ENCODE measurements around the gene CCDC134.

CCDC134 gene

GRCh38 chr22:41793871-41794270, 6.6 kb upstream of the CCDC134 start:
- DNase-seq = no peak

GRCh38 chr22:41798736-41799135, 1.7 kb upstream of the CCDC134 start:
- DNase-seq = no peak

- no peak for DNase-seq
These were observed 762 bp upstream of the CCDC134 start for GRCh38 chr22:41799486-41800347.

GRCh38 chr22:41801147-41801819, 804 bp downstream of the CCDC134 start:
- no peak for DNase-seq

GRCh38 chr22:41801886-41802285, 1.4 kb downstream of the CCDC134 start:
- DNase-seq = no peak

GRCh38 chr22:41805639-41806038, 5.2 kb downstream of the CCDC134 start:
- DNase-seq = no peak

- no peak for DNase-seq
These were observed 7.9 kb downstream of the CCDC134 start for GRCh38 chr22:41808400-41808799.

GRCh38 chr22:41810022-41810421, 9.5 kb downstream of the CCDC134 start:
- DNase-seq = no peak

- no peak for DNase-seq
These were observed 12.5 kb downstream of the CCDC134 start for GRCh38 chr22:41812805-41813545.

- no peak for DNase-seq
These were observed 13.4 kb downstream of the CCDC134 start for GRCh38 chr22:41813726-41814410.

- no peak for DNase-seq
These were observed 15.2 kb downstream of the CCDC134 start for GRCh38 chr22:41815716-41816115.

- DNase-seq = no peak
These were observed 15.8 kb downstream of the CCDC134 start for GRCh38 chr22:41816241-41816640.

- DNase-seq = no peak
These were observed 16.4 kb downstream of the CCDC134 start for GRCh38 chr22:41816871-41817270.

GRCh38 chr22:41818011-41818410, 17.5 kb downstream of the CCDC134 start:
- no peak for DNase-seq

GRCh38 chr22:41818596-41818995, 18.1 kb downstream of the CCDC134 start:
- DNase-seq = no peak

- no peak for DNase-seq
These were observed 18.8 kb downstream of the CCDC134 start for GRCh38 chr22:41819257-41819656.

- DNase-seq = no peak
These were observed 20.0 kb downstream of the CCDC134 start for GRCh38 chr22:41820447-41820846.

- DNase-seq = no peak
These were observed 21.2 kb downstream of the CCDC134 start for GRCh38 chr22:41821471-41822316.

GRCh38 chr22:41822317-41823057, 22.0 kb downstream of the CCDC134 start:
- DNase-seq = peak; percentile 16

- no peak for DNase-seq
These were observed 23.3 kb downstream of the CCDC134 start for GRCh38 chr22:41823797-41824196.

GRCh38 chr22:41825376-41825775, 24.9 kb downstream of the CCDC134 start:
- DNase-seq = no peak
